NCI-H774 (cell line): ENCODE measurements around the gene OMG.
"Not testable (repeated sequence)": the region's sequence is repeated elsewhere in the genome, so short reads cannot be mapped to it uniquely, and the experiment has no call there.

Experiments used
- DNase-seq: peaks from one replicate; lab custom pipeline; 2025; lab: John Stamatoyannopoulos, UW

The OMG gene

GRCh38 chr17:31308372-31309334, 11.6 kb upstream of the OMG start:
- no peak for DNase-seq

GRCh38 chr17:31307640-31308039, 10.6 kb upstream of the OMG start:
- DNase-seq, result no peak

- DNase-seq, result no peak
Measured at GRCh38 chr17:31299624-31300023, 2.6 kb upstream of the OMG start.

- no peak for DNase-seq
Measured at GRCh38 chr17:31296142-31296541, 897 bp downstream of the OMG start.

- DNase-seq, result no peak
Measured at GRCh38 chr17:31295489-31295871, 1.6 kb downstream of the OMG start.

- no peak for DNase-seq
Measured at GRCh38 chr17:31294820-31295488, 2.1 kb downstream of the OMG start.

DNA sequence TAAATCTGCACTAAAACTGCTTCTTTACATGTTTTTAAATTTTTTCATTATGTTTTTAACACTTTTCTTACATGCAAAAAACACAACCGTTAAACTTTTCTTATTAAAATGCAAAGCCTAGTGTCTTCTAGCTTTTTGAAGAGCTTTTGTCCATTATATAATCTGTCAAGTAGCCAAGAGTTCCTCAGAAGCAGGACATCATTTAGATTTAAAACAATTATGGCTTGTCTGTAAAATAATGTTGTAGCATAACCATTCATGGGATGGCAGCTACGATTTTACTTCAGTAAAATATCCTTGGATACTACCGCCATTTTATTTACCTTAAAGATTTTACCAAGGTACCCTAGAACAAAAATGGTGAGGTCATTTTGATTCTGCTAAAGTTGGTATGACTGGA, 2.8 kb downstream of the OMG start:
- no peak for DNase-seq

GRCh38 chr17:31293581-31293980, 3.5 kb downstream of the OMG start:
- DNase-seq, result no peak

GRCh38 chr17:31291820-31292219, 5.2 kb downstream of the OMG start:
- DNase-seq, result no peak

DNA sequence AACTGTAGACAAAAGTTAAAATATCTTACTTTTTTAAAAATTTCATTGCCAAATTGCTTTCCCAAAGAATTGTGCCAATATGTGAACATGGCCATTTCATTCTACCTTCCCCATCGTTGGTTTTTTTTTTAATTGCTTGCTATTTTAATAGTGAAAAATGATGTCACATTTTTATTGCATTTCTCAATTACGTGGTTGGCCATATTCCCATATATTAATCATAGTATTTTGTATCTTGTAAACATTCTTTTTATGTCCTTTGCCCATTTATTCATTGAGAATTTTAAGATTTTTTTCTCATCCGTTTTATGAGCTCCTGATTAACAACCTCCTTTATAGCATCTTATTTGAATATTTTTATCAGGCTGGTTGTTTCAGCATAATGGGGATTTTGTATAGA, 7.2 kb downstream of the OMG start:
- no peak for DNase-seq

- DNase-seq, result not testable (repeated sequence)
Measured at GRCh38 chr17:31287932-31288331, 9.1 kb downstream of the OMG start.

DNA sequence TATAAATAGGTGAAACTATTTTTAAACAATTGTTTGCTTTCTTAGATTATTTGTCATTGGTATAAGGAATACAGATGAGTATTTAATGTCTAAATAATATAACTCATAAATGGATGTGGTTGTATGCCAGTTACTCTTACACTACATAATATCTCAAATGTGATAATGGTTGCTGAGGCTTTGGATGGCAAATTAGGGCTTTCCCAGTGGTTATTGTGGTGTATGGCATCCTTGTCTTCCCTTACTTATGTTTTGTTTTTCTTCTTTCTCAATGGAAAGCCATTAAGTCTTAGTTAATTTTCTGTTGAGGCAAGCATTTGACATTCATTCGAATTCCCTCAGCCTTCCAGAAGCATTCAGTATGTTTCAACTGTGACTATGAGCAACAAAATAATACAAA, 10.5 kb downstream of the OMG start:
- DNase-seq, result no peak

- no peak for DNase-seq
Measured at GRCh38 chr17:31283841-31284240, 13.2 kb downstream of the OMG start.

GRCh38 chr17:31281061-31281460, 16.0 kb downstream of the OMG start:
- DNase-seq, result no peak

GRCh38 chr17:31279401-31279800, 17.6 kb downstream of the OMG start:
- no peak for DNase-seq

GRCh38 chr17:31275116-31275515, 21.9 kb downstream of the OMG start:
- DNase-seq, result no peak

- no peak for DNase-seq
Measured at GRCh38 chr17:31274252-31274651, 22.8 kb downstream of the OMG start.

- no peak for DNase-seq
Measured at GRCh38 chr17:31273516-31273915, 23.5 kb downstream of the OMG start.

DNA sequence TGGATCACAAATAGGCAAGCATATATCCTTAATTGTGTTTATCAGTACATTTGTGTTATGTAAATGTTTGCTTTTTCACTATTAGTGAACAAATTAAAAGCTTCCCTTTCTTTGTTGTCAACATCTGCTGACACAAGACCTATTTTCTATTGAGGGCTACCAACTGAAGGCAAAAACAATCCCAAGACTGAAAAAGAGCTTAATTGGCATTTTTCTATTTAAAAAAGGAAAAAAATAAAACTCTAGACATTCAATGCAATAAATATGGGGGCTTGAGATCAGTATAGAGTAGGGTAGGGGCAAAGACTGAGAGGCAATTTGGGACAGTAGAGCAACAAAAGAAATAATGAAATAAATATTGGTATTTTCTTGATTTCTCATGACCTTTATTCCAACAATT, 24.2 kb downstream of the OMG start:
- DNase-seq, result no peak

- no peak for DNase-seq
Measured at GRCh38 chr17:31272236-31272635, 24.8 kb downstream of the OMG start.

DNA sequence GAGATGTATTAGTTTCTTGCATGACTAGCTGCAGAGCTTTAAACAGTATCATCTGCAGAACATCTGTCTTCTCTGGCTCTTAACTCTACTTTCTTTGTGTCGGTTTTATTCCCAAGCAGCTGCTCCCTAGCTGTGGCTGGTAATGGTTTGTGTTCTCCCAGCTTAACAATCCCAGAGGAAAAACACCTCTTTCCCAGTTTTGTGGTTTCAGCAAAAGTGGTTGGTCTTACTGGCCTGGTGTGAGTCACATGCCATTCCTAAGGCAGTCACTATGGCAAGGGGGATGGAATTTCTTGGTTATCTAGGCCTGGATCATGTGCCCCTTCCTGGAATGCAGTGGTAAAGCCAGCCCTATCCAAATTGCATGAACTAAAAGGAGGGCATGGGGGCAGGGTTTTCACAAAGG, 27.5 kb downstream of the OMG start:
- DNase-seq, result no peak

DNA sequence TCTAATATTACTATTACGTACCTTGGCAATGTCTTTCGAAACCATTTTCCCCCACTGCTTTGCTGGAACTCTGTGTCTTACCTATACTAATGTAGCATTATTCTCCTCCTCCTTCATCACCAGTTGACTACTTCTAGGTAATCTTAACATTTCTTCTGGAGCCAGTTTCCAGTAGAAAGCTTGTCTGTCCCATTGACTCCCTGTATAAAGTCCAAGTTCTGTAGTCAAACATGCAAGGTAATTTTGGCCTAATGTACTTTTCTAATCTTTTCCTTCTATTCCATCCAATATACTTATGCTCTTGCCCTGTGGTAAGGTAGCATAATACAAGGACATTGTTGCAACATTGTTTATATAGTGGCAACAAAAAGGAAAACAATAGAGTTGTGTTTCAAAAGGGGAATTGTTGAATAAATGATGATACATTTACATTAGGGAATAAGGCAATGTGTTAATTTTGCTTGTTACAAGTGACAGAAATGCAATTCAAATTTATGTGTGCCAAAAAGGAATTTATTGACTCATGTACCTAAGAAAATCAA, 27.9 kb downstream of the OMG start:
- DNase-seq, result no peak

GRCh38 chr17:31266042-31266441, 31.0 kb downstream of the OMG start:
- no peak for DNase-seq
